T-helper 2 cell treated with Interferon-gamma antibody and Interleukin-4, amounts not matched to agents 100 ng/mL and 5 ng/mL, for 36 hours (primary cell): Measurements from ENCODE around the gene ADD1. TPM values are rescaled to one million over a fixed set of nuclear protein-coding genes. Genes with fewer than 3 reads are reported as not detected.

ENCODE experiments used
- intact Hi-C: fragments of 100-400 bp; cut with micrococcal nuclease; formaldehyde crosslinking; loops from one replicate; pipeline ENCODE4 v1.15.1; 2023
- total RNA-seq: library from RNA; stranded (reverse); gene quantifications from 2 replicates; pipeline ENCODE4 v1.2.3, GENCODE V29; 2022

ADD1 gene
- total RNA-seq, 1 donor from 2014 or later = 250 TPM

GRCh38 chr4:2930758-2931511 lies 87.3 kb downstream of the ADD1 start:
- intact Hi-C loops = loop anchor here (10.0 kb wide), 1 partner anchor 86 kb away; the partner anchor contains the start of gene ADD1

- intact Hi-C loops = loop anchor here (10.0 kb wide), 1 partner anchor 87 kb away; the partner anchor contains the start of gene ADD1
These were observed 88.1 kb downstream of the ADD1 start for GRCh38 chr4:2931512-2932301.

- intact Hi-C loops = loop anchor here (10.0 kb wide), 1 partner anchor 88 kb away; the partner anchor contains the start of gene ADD1
These were observed 88.8 kb downstream of the ADD1 start for GRCh38 chr4:2932321-2932950.

GRCh38 chr4:2932951-2933565 lies 89.4 kb downstream of the ADD1 start:
- intact Hi-C loops = loop anchor here (10.0 kb wide), 1 partner anchor 88 kb away; the partner anchor contains the start of gene ADD1

- intact Hi-C loops = loop anchor here (1.0 to 10.0 kb wide), 4 partner anchors 29 to 177 kb away; partner anchors contain the start of genes ADD1, GRK4, NOP14 and TNIP2
These were observed 90.0 kb downstream of the ADD1 start for GRCh38 chr4:2933566-2934076.

- intact Hi-C loops = loop anchor here (1.0 to 10.0 kb wide), 4 partner anchors 29 to 178 kb away; partner anchors contain the start of genes ADD1, GRK4, NOP14 and TNIP2
These were observed 90.6 kb downstream of the ADD1 start for GRCh38 chr4:2934077-2934812.

- intact Hi-C loops = loop anchor here (1.0 to 10.0 kb wide), 6 partner anchors 28 to 188 kb away; partner anchors contain the start of genes ADD1, GRK4, HTT and HTT-AS
These were observed 91.4 kb downstream of the ADD1 start for GRCh38 chr4:2934813-2935761.

GRCh38 chr4:2935762-2936743 lies 92.4 kb downstream of the ADD1 start:
- intact Hi-C loops = loop anchor here (1.0 to 10.0 kb wide), 6 partner anchors 19 to 189 kb away; partner anchors contain the start of genes ADD1, GRK4, HTT and HTT-AS

GRCh38 chr4:2936773-2937145 lies 93.1 kb downstream of the ADD1 start:
- intact Hi-C loops = loop anchor here (2.0 to 10.0 kb wide), 3 partner anchors 18 to 189 kb away; partner anchors contain the start of gene ADD1

GRCh38 chr4:2937146-2937857 lies 93.7 kb downstream of the ADD1 start:
- intact Hi-C loops = loop anchor here (2.0 to 10.0 kb wide), 3 partner anchors 17 to 190 kb away; partner anchors contain the start of gene ADD1

GRCh38 chr4:2937986-2938385 lies 94.3 kb downstream of the ADD1 start:
- intact Hi-C loops = loop anchor here (2.0 to 10.0 kb wide), 3 partner anchors 17 to 191 kb away; partner anchors contain the start of gene ADD1

GRCh38 chr4:2938411-2938810 lies 94.8 kb downstream of the ADD1 start:
- intact Hi-C loops = loop anchor here (5.0 to 10.0 kb wide), 2 partner anchors 94 to 191 kb away; partner anchors contain the start of gene ADD1

- intact Hi-C loops = loop anchor here (5.0 to 10.0 kb wide), 2 partner anchors 94 to 192 kb away; partner anchors contain the start of gene ADD1
These were observed 95.3 kb downstream of the ADD1 start for GRCh38 chr4:2938906-2939305.

GRCh38 chr4:2939383-2940243 lies 96.0 kb downstream of the ADD1 start:
- intact Hi-C loops = loop anchor here (5.0 to 10.0 kb wide), 2 partner anchors 95 to 192 kb away; partner anchors contain the start of gene ADD1
